Measurements from ENCODE around the gene OXCT1.
"Not testable (repeated sequence)": the region's sequence is repeated elsewhere in the genome, so short reads cannot be mapped to it uniquely, and the experiment has no call there.

The OXCT1 gene

GRCh38 chr5:41770799-41771198 is 99.4 kb downstream of the OXCT1 start:
- DNase-seq = no peak

GRCh38 chr5:41768692-41769091 is 101.5 kb downstream of the OXCT1 start:
- no peak for DNase-seq

- DNase-seq = no peak
These were observed 105.6 kb downstream of the OXCT1 start for GRCh38 chr5:41764650-41765049.

- DNase-seq = no peak
These were observed 106.7 kb downstream of the OXCT1 start for GRCh38 chr5:41763574-41763973.

GRCh38 chr5:41763081-41763480 is 107.1 kb downstream of the OXCT1 start:
- DNase-seq = no peak

- DNase-seq = no peak
These were observed 107.8 kb downstream of the OXCT1 start for GRCh38 chr5:41762426-41762825.

GRCh38 chr5:41761663-41762062 is 108.6 kb downstream of the OXCT1 start:
- DNase-seq = no peak

GRCh38 chr5:41755705-41756104 is 114.5 kb downstream of the OXCT1 start:
- no peak for DNase-seq

GRCh38 chr5:41754857-41755256 is 115.4 kb downstream of the OXCT1 start:
- no peak for DNase-seq

GRCh38 chr5:41751867-41752266 is 118.4 kb downstream of the OXCT1 start:
- DNase-seq = no peak

- no peak for DNase-seq
These were observed 121.6 kb downstream of the OXCT1 start for GRCh38 chr5:41748631-41749030.

- DNase-seq = no peak
These were observed 122.5 kb downstream of the OXCT1 start for GRCh38 chr5:41747708-41748107.

- no peak for DNase-seq
These were observed 122.9 kb downstream of the OXCT1 start for GRCh38 chr5:41747301-41747700.

- DNase-seq = not testable (repeated sequence)
These were observed 127.6 kb downstream of the OXCT1 start for GRCh38 chr5:41742608-41743007.

GRCh38 chr5:41738710-41739354 is 131.4 kb downstream of the OXCT1 start:
- DNase-seq = no peak

- DNase-seq = no peak
These were observed 133.6 kb downstream of the OXCT1 start for GRCh38 chr5:41736641-41737040.

- DNase-seq = no peak
These were observed 135.0 kb downstream of the OXCT1 start for GRCh38 chr5:41735213-41735612.

GRCh38 chr5:41729381-41729780 is 140.8 kb downstream of the OXCT1 start:
- DNase-seq = not testable (repeated sequence)

GRCh38 chr5:41728281-41728680 is 141.9 kb downstream of the OXCT1 start:
- no peak for DNase-seq

- DNase-seq = no peak
These were observed 147.8 kb downstream of the OXCT1 start for GRCh38 chr5:41722359-41722950.

GRCh38 chr5:41721516-41721915 is 148.7 kb downstream of the OXCT1 start:
- DNase-seq = no peak

GRCh38 chr5:41716382-41716781 is 153.8 kb downstream of the OXCT1 start:
- DNase-seq = no peak

GRCh38 chr5:41714446-41714845 is 155.8 kb downstream of the OXCT1 start:
- not testable (repeated sequence) for DNase-seq

GRCh38 chr5:41708604-41708940 is 161.7 kb downstream of the OXCT1 start:
- no peak for DNase-seq
